Nephron (organoid): ENCODE measurements around the gene SPNS3.

Source experiments
- H3K27ac Mint-ChIP-seq, 3 experiments: 2 replicates each; pipeline ENCODE4 v1.8.0; 2020; ENCODE audit warnings: mixed read lengths in 3 of 3, mild to moderate bottlenecking in 2 of 3, moderate library complexity in 1 of 3
- H3K27me3 Mint-ChIP-seq: 2 replicates; pipeline ENCODE4 v1.8.0; 2021; ENCODE audit warnings: low read depth, mild to moderate bottlenecking, moderate library complexity, mixed read lengths
- H3K36me3 Mint-ChIP-seq: 2 replicates; pipeline ENCODE4 v1.8.0; 2020; ENCODE audit warnings: low read depth, mixed read lengths
- H3K4me1 Mint-ChIP-seq: 2 replicates; pipeline ENCODE4 v1.8.0; 2020; ENCODE audit warnings: mixed read lengths
- H3K4me3 Mint-ChIP-seq, 3 experiments: 2 replicates each; pipeline ENCODE4 v1.8.0; 2020; ENCODE audit warnings: mild to moderate bottlenecking in 3 of 3, mixed read lengths in 3 of 3, moderate library complexity in 2 of 3
- H3K9me3 Mint-ChIP-seq: 2 replicates; pipeline ENCODE4 v1.8.0; 2020; ENCODE audit warnings: mixed read lengths
- CTCF ChIP-seq, 3 experiments: fragments of 200-600 bp; sonication (generic); IDR thresholded peaks; one replicate each; pipeline ENCODE4 v1.5.0; 2021; ENCODE audit warnings: antibody characterized with exemption in 3 of 3; ENCODE audit not compliant: unreplicated experiment in 3 of 3

Gene SPNS3

DNA sequence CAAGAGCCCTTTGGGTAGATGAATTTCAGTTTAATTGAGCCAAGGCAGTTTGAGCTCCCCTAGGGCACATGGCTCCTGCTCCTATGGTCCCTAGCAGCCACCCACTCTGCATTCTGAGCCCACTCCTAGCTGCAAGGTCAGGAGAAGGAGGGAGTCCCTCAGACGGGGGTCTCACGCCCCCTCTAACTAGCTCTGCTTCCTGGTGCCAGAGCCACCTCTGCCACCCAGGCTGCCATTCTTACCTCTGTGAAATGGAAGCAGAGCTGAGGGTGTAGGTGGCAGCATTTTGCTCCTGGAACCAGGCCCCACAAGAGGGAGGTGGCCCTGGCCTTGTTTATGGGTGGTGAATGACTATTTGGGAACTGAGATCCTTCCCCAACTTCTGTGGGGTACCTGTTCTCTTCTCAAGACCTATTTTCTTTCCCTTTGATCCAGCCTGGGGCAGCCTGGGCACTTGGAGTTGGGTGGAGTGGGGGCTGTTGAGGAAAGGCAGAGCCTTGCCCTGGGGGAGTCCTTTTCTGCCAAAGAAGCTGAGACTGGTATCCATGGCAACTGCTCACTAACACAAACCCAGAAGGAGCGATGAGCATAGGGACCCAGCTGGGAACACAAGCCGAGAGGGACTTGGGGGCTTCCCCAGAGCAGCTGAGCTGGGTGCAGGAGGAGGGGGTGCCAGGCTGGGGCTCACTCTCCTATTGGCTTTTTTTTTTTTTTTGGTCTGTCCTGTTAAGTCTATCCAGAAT is 69.7 kb downstream of the SPNS3 start:
- H3K9me3 Mint-ChIP-seq, result no peaks in the 10 kb centered on the region
- peaks cover 12% of the 10 kb centered on the region for H3K4me1 Mint-ChIP-seq
- no peak overlapping the region for H3K27ac Mint-ChIP-seq
- no peak for TF ChIP-seq CTCF (IDR thresholded peaks at IDR 0.05; ENCODE audit: unreplicated experiment in 3 of 3)
- H3K27me3 Mint-ChIP-seq, result peaks cover 55% of the 10 kb centered on the region
- no peaks in the 10 kb centered on the region for H3K36me3 Mint-ChIP-seq
- H3K4me3 Mint-ChIP-seq, result no peak overlapping the region

DNA sequence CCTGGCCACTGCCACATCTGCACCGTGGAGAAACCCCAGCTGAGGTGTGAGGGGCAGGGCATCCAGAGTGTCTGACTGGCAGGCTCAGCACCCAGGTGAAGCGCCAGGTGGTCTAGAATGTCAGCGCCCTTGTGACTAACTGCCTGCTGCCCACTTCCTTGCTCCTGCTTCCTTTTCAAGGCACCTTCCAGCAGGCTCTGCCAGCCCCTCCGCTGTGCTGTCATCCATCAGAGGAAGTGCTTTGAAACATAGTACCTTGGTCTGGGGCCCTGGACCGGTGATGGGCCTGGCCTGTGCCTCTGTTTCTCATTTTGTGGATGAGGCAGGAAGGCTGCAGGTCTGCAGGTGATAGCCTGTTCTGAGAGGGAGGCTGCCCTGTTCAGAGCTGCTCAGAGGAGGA is 70.4 kb downstream of the SPNS3 start:
- H3K27me3 Mint-ChIP-seq, result peaks cover 60% of the 10 kb centered on the region
- TF ChIP-seq CTCF (IDR thresholded peaks at IDR 0.05; ENCODE audit: unreplicated experiment in 3 of 3), result no peak
- H3K4me1 Mint-ChIP-seq, result peaks cover 14% of the 10 kb centered on the region
- H3K9me3 Mint-ChIP-seq, result no peaks in the 10 kb centered on the region
- no peak overlapping the region for H3K4me3 Mint-ChIP-seq
- no peak overlapping the region for H3K27ac Mint-ChIP-seq
- no peaks in the 10 kb centered on the region for H3K36me3 Mint-ChIP-seq

- H3K27ac Mint-ChIP-seq, result peak overlapping the region in 1 of 3 experiments; percentile 23
- no peaks in the 10 kb centered on the region for H3K9me3 Mint-ChIP-seq
- H3K36me3 Mint-ChIP-seq, result no peaks in the 10 kb centered on the region
- H3K4me3 Mint-ChIP-seq, result no peak overlapping the region
- TF ChIP-seq CTCF (IDR thresholded peaks at IDR 0.05; ENCODE audit: unreplicated experiment in 3 of 3), result no peak
- H3K4me1 Mint-ChIP-seq, result peaks cover 16% of the 10 kb centered on the region
- H3K27me3 Mint-ChIP-seq, result peaks cover 52% of the 10 kb centered on the region
Measured at GRCh38 chr17:4505187-4505586, 71.4 kb downstream of the SPNS3 start.

GRCh38 chr17:4506175-4506813 is 72.6 kb downstream of the SPNS3 start:
- Mint-ChIP-seq H3K4me1 (peaks cover 12% of the 10 kb centered on the region), H3K27me3 (peaks cover 41% of the 10 kb centered on the region), H3K27ac (no peak overlapping the region), H3K36me3 (no peaks in the 10 kb centered on the region), H3K4me3 (no peak overlapping the region), H3K9me3 (no peaks in the 10 kb centered on the region)
- TF ChIP-seq CTCF (IDR thresholded peaks at IDR 0.05; ENCODE audit: unreplicated experiment in 3 of 3), result no peak

- no peaks in the 10 kb centered on the region for H3K36me3 Mint-ChIP-seq
- no peaks in the 10 kb centered on the region for H3K9me3 Mint-ChIP-seq
- TF ChIP-seq CTCF (IDR thresholded peaks at IDR 0.05; ENCODE audit: unreplicated experiment in 3 of 3), result no peak
- H3K4me1 Mint-ChIP-seq, result peaks cover 12% of the 10 kb centered on the region
- H3K27ac Mint-ChIP-seq, result no peak overlapping the region
- H3K27me3 Mint-ChIP-seq, result peaks cover 35% of the 10 kb centered on the region
- no peak overlapping the region for H3K4me3 Mint-ChIP-seq
Measured at GRCh38 chr17:4506892-4507291, 73.2 kb downstream of the SPNS3 start.
